Measurements from ENCODE around the gene DMBX1. TPM values are rescaled to one million over a fixed set of nuclear protein-coding genes. Genes with fewer than 3 reads are reported as not detected.

Gene DMBX1
- total RNA-seq, 1 experiment from 2014 or later: 2.3 TPM

- Histone ChIP-seq H3K79me2 (ENCODE audit: insufficient read depth, low read length) (no peaks in the 10 kb centered on the region), H2BK120ac (ENCODE audit: low read depth, low read length, poor library complexity, severe bottlenecking) (no peak overlapping the region), H3K18ac (ENCODE audit: insufficient read length, low read depth, low read length) (no peak overlapping the region), H2AK5ac (ENCODE audit: insufficient read length, low read length) (no peak overlapping the region), H4K5ac (ENCODE audit: insufficient read length, low read depth, low read length) (no peak overlapping the region), H3K79me1 (ENCODE audit: insufficient read depth, low read depth, low read length, poor library complexity, severe bottlenecking) (no peaks in the 10 kb centered on the region), H3K4me1 (ENCODE audit: insufficient read depth, low read length) (peaks cover 16% of the 10 kb centered on the region; the same call in 1 of the 2 replicates), H3K23ac (ENCODE audit: insufficient read length, low read depth, low read length) (no peak overlapping the region), H3K23me2 (ENCODE audit: insufficient read length, low read depth, low read length, poor library complexity, severe bottlenecking) (no peaks in the 10 kb centered on the region), H3K14ac (ENCODE audit: insufficient read depth, low read length) (no peak overlapping the region), H2AFZ (ENCODE audit: low read length) (no peak overlapping the region), H2BK5ac (ENCODE audit: insufficient read length, low read length) (no peak overlapping the region), H3K4me2 (ENCODE audit: insufficient read depth, insufficient read length, low read length) (no peak overlapping the region), H3K27me3 (ENCODE audit: insufficient read depth, low read length) (no peaks in the 10 kb centered on the region; the same call in 1 of the 2 replicates), H3K56ac (ENCODE audit: insufficient read length, low read depth, low read length) (no peak overlapping the region), H3K9me3 (ENCODE audit: control insufficient read depth, low read depth, low read length) (no peaks in the 10 kb centered on the region), H2BK12ac (ENCODE audit: insufficient read length, low read depth, low read length) (no peak overlapping the region), H2BK20ac (ENCODE audit: low read depth, low read length, poor library complexity, severe bottlenecking) (no peak overlapping the region), H4K20me1 (ENCODE audit: control insufficient read depth, insufficient read depth, insufficient read length) (no peaks in the 10 kb centered on the region), H3K4ac (ENCODE audit: low read depth, low read length) (no peak overlapping the region), H3T11ph (ENCODE audit: low read length) (no peak overlapping the region), H3K9ac (ENCODE audit: extremely low read depth, insufficient read length, low read length) (no peak overlapping the region), H2BK15ac (ENCODE audit: low read depth, low read length) (no peak overlapping the region), H3K27ac (ENCODE audit: insufficient read length, low read depth, low read length) (no peak overlapping the region), H4K8ac (replicated peaks; ENCODE audit: insufficient read length, low read depth, low read length) (no peak overlapping the region), H4K91ac (ENCODE audit: insufficient read length, low read depth, low read length) (no peak overlapping the region)
- Mint-ChIP-seq H3K9me3 (no peaks in the 10 kb centered on the region; a peak in 1 of 5 replicates), H3K4me1 (peaks cover 74 to 85% of the 10 kb centered on the region in 2 experiments), H3K27me3 (ENCODE audit: low read depth) (peaks cover 64% of the 10 kb centered on the region), H3K36me3 (ENCODE audit: insufficient read depth in 1 of 3, low read depth in 3 of 3) (no peaks in the 10 kb centered on the region), H3K4me3 (no peak overlapping the region; a peak in 2 of 5 replicates), H3K27ac (peak overlapping the region in 1 of 3 experiments; percentile 1; a peak in 1 of 7 replicates)
- peak; percentile 68 for DNase-seq
- no CpG with 5 or more reads among the region's 15 CpGs for WGBS (ENCODE audit: extremely low coverage, insufficient read length, low lambda C conversion rate)
- TF ChIP-seq, protein P1, sequence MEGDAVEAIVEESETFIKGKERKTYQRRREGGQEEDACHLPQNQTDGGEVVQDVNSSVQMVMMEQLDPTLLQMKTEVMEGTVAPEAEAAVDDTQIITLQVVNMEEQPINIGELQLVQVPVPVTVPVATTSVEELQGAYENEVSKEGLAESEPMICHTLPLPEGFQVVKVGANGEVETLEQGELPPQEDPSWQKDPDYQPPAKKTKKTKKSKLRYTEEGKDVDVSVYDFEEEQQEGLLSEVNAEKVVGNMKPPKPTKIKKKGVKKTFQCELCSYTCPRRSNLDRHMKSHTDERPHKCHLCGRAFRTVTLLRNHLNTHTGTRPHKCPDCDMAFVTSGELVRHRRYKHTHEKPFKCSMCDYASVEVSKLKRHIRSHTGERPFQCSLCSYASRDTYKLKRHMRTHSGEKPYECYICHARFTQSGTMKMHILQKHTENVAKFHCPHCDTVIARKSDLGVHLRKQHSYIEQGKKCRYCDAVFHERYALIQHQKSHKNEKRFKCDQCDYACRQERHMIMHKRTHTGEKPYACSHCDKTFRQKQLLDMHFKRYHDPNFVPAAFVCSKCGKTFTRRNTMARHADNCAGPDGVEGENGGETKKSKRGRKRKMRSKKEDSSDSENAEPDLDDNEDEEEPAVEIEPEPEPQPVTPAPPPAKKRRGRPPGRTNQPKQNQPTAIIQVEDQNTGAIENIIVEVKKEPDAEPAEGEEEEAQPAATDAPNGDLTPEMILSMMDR (conservative IDR thresholded peaks at IDR 0.05): no peak
Observed at GRCh38 chr1:46520063-46520911, 30.7 kb downstream of the DMBX1 start.
